ENCODE results near the gene NELFCD.

GRCh38 chr20:59008715-59009336, 27.8 kb downstream of the NELFCD start:
- TF ChIP-seq EGR1 (IDR thresholded peaks at IDR 0.05) (no peak), MAX (IDR thresholded peaks at IDR 0.05) (no peak), RAD21 (IDR thresholded peaks at IDR 0.05; ENCODE audit: low read depth) (no peak), YY1 (IDR thresholded peaks at IDR 0.05; ENCODE audit: low read depth) (no peak), TAF1 (IDR thresholded peaks at IDR 0.05; ENCODE audit: low read depth) (no peak), REST (IDR thresholded peaks at IDR 0.05; ENCODE audit: low read depth) (no peak), EP300 (IDR thresholded peaks at IDR 0.05; ENCODE audit: borderline replicate concordance) (no peak), USF1 (IDR thresholded peaks at IDR 0.05) (no peak), TEAD4 (IDR thresholded peaks at IDR 0.05) (no peak), CREB1 (IDR thresholded peaks at IDR 0.05; ENCODE audit: low read depth) (no peak), TCF12 (IDR thresholded peaks at IDR 0.05; ENCODE audit: low read depth) (no peak), FOXM1 (IDR thresholded peaks at IDR 0.05; ENCODE audit: borderline replicate concordance, low read depth) (no peak)
